Endothelial cell of umbilical vein (primary cell): ENCODE results near the gene FBL. TPM values are rescaled to one million over a fixed set of nuclear protein-coding genes. Genes with fewer than 3 reads are reported as not detected.

Experiments used
- BruUV-seq: library from RNA; stranded (reverse); fragments of 400-500 nt; replicated peaks from 2 replicates; lab custom pipeline; 2021; lab: Mats Ljungman, UMichigan
- CTCF ChIA-PET: fragments of 300-600, 350-600 bp; sonication (Branson Sonifier 250); formaldehyde crosslinking; loops from one replicate; lab custom pipeline; 2021; ENCODE audit warnings: antibody characterized with exemption, inconsistent platforms; lab: Charles Lee
- POLR2A ChIA-PET: fragments of 300-600, 350-600 bp; sonication (Branson Sonifier 250); formaldehyde crosslinking; loops from one replicate; lab custom pipeline; 2021; ENCODE audit warnings: antibody characterized with exemption, inconsistent platforms; lab: Charles Lee
- DNase-seq: peaks from one replicate; pipeline ENCODE4 v3.0.0-alpha.2; 2011; ENCODE audit warnings: low read depth, low spot score
- FAIRE-seq: peaks from 2 replicates; lab custom pipeline; 2011; peaks lifted over from hg19 to GRCh38; lab: Jason Lieb, UNC
- H2AFZ ChIP-seq: 2 replicates; pipeline ENCODE4 v1.6.0; 2012; ENCODE audit warnings: low read depth, low read length, control low read depth, inconsistent platforms
- H3K27ac ChIP-seq: 2 replicates; pipeline ENCODE4 v1.5.1; 2011; ENCODE audit warnings: low read depth, mild to moderate bottlenecking, control low read depth, low read length, moderate library complexity; ENCODE audit not compliant: insufficient read depth
- H3K27me3 ChIP-seq, 2 experiments: 2 replicates each; pipeline versions ENCODE4 v1.6.0 to v1.6.1; 2011; ENCODE audit warnings: low read length in 2 of 2, mixed read lengths in 1 of 2; ENCODE audit not compliant: control insufficient read depth in 2 of 2, insufficient read depth in 2 of 2
- H3K36me3 ChIP-seq, 2 experiments: 2 replicates in 1 of 2; 3 replicates in 1 of 2; pipeline ENCODE4 v1.5.1; 2011; ENCODE audit warnings: low read length in 2 of 2, mild to moderate bottlenecking in 1 of 2, moderate library complexity in 1 of 2; ENCODE audit not compliant: control insufficient read depth in 2 of 2, insufficient read depth in 2 of 2; ENCODE audit errors: extremely low read depth in 1 of 2
- H3K4me1 ChIP-seq: 3 replicates; pipeline ENCODE4 v1.5.1; 2011; ENCODE audit warnings: mild to moderate bottlenecking, low read length; ENCODE audit not compliant: control insufficient read depth, insufficient read depth; ENCODE audit errors: extremely low read depth
- H3K4me2 ChIP-seq: 2 replicates; pipeline ENCODE4 v1.6.1; 2011; ENCODE audit warnings: low read length, control low read depth, mixed read lengths; ENCODE audit not compliant: insufficient read depth
- H3K4me3 ChIP-seq, 3 experiments: fragments of 200-600 bp in 1 of 3; sonication (generic), shearing (Covaris generic) in 1 of 3; replicated peaks in 1 of 3; 2 replicates each; pipeline ENCODE4 v1.5.1; 2011 to 2016; ENCODE audit warnings: control low read depth in 3 of 3, low read length in 3 of 3, mild to moderate bottlenecking in 2 of 3, inconsistent platforms in 1 of 3, low read depth in 1 of 3, moderate library complexity in 1 of 3; ENCODE audit not compliant: insufficient read depth in 1 of 3
- H3K79me2 ChIP-seq: 2 replicates; pipeline ENCODE4 v1.6.0; 2012; ENCODE audit warnings: low read length, inconsistent platforms; ENCODE audit not compliant: control insufficient read depth, insufficient read depth
- H3K9ac ChIP-seq: replicated peaks from 2 replicates; pipeline ENCODE3; 2011; ENCODE audit warnings: low read length, control low read depth; ENCODE audit not compliant: insufficient read depth; ENCODE audit errors: extremely low read depth
- H3K9me1 ChIP-seq: replicated peaks from 3 replicates; pipeline ENCODE4 v1.6.0; 2011; ENCODE audit warnings: mild to moderate bottlenecking, low read length; ENCODE audit not compliant: control insufficient read depth, insufficient read depth; ENCODE audit errors: extremely low read depth
- H3K9me3 ChIP-seq: replicated peaks from 2 replicates; pipeline ENCODE4 v1.5.1; 2012; ENCODE audit warnings: low read length, inconsistent platforms; ENCODE audit not compliant: control insufficient read depth, insufficient read depth
- H4K20me1 ChIP-seq: replicated peaks from 2 replicates; pipeline ENCODE3; 2011; ENCODE audit warnings: mild to moderate bottlenecking, low read length; ENCODE audit not compliant: control insufficient read depth, insufficient read depth; ENCODE audit errors: extremely low read depth
- EZH2 ChIP-seq: IDR thresholded peaks from 2 replicates; pipeline ENCODE4 v1.6.1; 2012; ENCODE audit warnings: borderline replicate concordance, low read depth, mild to moderate bottlenecking, moderate library complexity, low read length, inconsistent platforms; ENCODE audit not compliant: severe bottlenecking
- FOS ChIP-seq: IDR thresholded peaks from 2 replicates; pipeline ENCODE4 v1.6.1; 2011; ENCODE audit warnings: mild to moderate bottlenecking, low read length, moderate library complexity, borderline replicate concordance; ENCODE audit not compliant: insufficient read depth
- GATA2 ChIP-seq: IDR thresholded peaks from 2 replicates; pipeline ENCODE4 v1.7.0; 2011; ENCODE audit warnings: low read depth, mild to moderate bottlenecking, moderate library complexity, mixed read lengths, low read length; ENCODE audit not compliant: insufficient read length, insufficient read depth
- JUN ChIP-seq: IDR thresholded peaks from 2 replicates; pipeline ENCODE4 v1.6.1; 2011; ENCODE audit warnings: borderline replicate concordance, low read depth; ENCODE audit not compliant: insufficient read length, insufficient read depth
- MYC ChIP-seq: IDR thresholded peaks from one replicate; pipeline ENCODE4 v1.6.1; 2011; ENCODE audit warnings: mild to moderate bottlenecking, low read depth, low read length
- POLR2A ChIP-seq: IDR thresholded peaks from 2 replicates; pipeline ENCODE4 v1.6.1; 2012; ENCODE audit warnings: low read depth, mild to moderate bottlenecking, control low read depth, low read length
- POLR2AphosphoS5 ChIP-seq: IDR thresholded peaks from 2 replicates; pipeline ENCODE4 v1.6.1; 2012; ENCODE audit warnings: low read depth, mild to moderate bottlenecking, control low read depth, low read length, moderate library complexity; ENCODE audit not compliant: insufficient read depth
- dilution Hi-C: fragments of 300-500 bp; cut with MboI; formaldehyde crosslinking; loops from one replicate; pipeline ENCODE4 v1.15.0; 2019; ENCODE audit warnings: low sequenced_read_pairs; ENCODE audit not compliant: extremely low pct_ligation_motif_present
- intact Hi-C: fragments of 100-400 bp; cut with micrococcal nuclease; formaldehyde crosslinking; loops from one replicate; pipeline ENCODE4 v1.10.0; 2022
- polyA plus RNA-seq, 4 experiments: library from polyadenylated mRNA; depleted of rRNA in 3 of 4; stranded (reverse) in 3 of 4; unstranded in 1 of 4; fragments of >200 nt; gene quantifications; 2 replicates each; pipeline versions ENCODE4 v1.2.1 to v1.2.3, GENCODE V29; 2011 to 2012; ENCODE audit warnings: missing spikeins in 1 of 4
- total RNA-seq: library from RNA; stranded (reverse); gene quantifications from 2 replicates; pipeline ENCODE4 v1.2.3, GENCODE V29; 2021
- TF ChIP-seq, protein P1 (sequence below): IDR thresholded peaks from 2 replicates; pipeline ENCODE4 v1.6.1; 2011; ENCODE audit not compliant: insufficient read depth, insufficient read length
- TF ChIP-seq, protein P2 (sequence below), 2 donors: IDR thresholded peaks; 1 replicate in 1 of 2; 2 replicates in 1 of 2; pipeline ENCODE4 v1.5.1; 2011; ENCODE audit warnings: low read length in 2 of 2, mild to moderate bottlenecking in 2 of 2, moderate library complexity in 2 of 2, control low read depth in 1 of 2, inconsistent platforms in 1 of 2, low read depth in 1 of 2; ENCODE audit not compliant: insufficient read depth in 1 of 2; ENCODE audit errors: extremely low read depth in 1 of 2

The FBL gene
- total and polyA plus RNA-seq, 2 donors (not counting 3 experiments of a cell fraction or from before 2014, with no cell fraction given), result 271 to 473 TPM

DNA sequence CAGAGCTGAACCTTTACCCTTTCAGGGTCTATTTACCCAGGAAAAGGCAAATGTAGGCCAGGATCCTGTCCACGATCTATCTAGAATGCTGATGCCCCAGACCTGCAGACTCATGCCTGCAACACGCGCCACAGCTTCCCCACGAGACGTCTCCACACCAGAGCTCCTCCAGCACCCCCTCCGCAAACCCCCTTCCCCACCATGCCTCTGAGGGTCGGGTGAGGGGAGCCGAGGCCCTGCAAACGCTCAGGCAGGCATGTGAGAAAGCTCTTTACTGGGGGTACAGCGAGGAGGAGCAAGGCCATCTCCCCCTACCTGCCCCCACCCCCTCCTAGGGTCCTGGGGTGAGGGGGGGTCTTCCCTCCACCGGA is 21.1 kb downstream of the FBL start:
- TF ChIP-seq POLR2A, result no peak
- TF ChIP-seq, protein P1, sequence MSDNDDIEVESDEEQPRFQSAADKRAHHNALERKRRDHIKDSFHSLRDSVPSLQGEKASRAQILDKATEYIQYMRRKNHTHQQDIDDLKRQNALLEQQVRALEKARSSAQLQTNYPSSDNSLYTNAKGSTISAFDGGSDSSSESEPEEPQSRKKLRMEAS, result no peak
- FAIRE-seq (no peak), DNase-seq (no peak)
- ChIA-PET CTCF (interaction anchor here (1.0 kb wide), 1 partner anchor 9 kb away, joined by 3 read pairs; the partner anchor contains the start of gene DYRK1B), POLR2A (interaction anchor here (1.4 kb wide), 1 partner anchor 9 kb away, joined by 6 read pairs; the partner anchor contains the start of gene DYRK1B)
- peaks cover 11% of the 10 kb centered on the region for H3K4me1 ChIP-seq
- no peaks in the 10 kb centered on the region for H3K9me3 ChIP-seq
- dilution Hi-C loops, result no loop called here
- no peak overlapping the region for H3K9ac ChIP-seq
- H3K27me3 ChIP-seq, result no peaks in the 10 kb centered on the region
- intact Hi-C loops, result no loop called here
- H2AFZ ChIP-seq, result peak overlapping the region; percentile 54
- peaks cover 4 to 27% of the 10 kb centered on the region in 2 experiments for H3K36me3 ChIP-seq
- peak overlapping the region; percentile 23 for H3K4me2 ChIP-seq
- H3K4me3 ChIP-seq, result no peak overlapping the region
- no TSS peak for BruUV-seq
- H3K9me1 ChIP-seq, result no peaks in the 10 kb centered on the region
- H3K27ac ChIP-seq, result no peak overlapping the region
- no peaks in the 10 kb centered on the region for H3K79me2 ChIP-seq
- H4K20me1 ChIP-seq, result no peaks in the 10 kb centered on the region

DNA sequence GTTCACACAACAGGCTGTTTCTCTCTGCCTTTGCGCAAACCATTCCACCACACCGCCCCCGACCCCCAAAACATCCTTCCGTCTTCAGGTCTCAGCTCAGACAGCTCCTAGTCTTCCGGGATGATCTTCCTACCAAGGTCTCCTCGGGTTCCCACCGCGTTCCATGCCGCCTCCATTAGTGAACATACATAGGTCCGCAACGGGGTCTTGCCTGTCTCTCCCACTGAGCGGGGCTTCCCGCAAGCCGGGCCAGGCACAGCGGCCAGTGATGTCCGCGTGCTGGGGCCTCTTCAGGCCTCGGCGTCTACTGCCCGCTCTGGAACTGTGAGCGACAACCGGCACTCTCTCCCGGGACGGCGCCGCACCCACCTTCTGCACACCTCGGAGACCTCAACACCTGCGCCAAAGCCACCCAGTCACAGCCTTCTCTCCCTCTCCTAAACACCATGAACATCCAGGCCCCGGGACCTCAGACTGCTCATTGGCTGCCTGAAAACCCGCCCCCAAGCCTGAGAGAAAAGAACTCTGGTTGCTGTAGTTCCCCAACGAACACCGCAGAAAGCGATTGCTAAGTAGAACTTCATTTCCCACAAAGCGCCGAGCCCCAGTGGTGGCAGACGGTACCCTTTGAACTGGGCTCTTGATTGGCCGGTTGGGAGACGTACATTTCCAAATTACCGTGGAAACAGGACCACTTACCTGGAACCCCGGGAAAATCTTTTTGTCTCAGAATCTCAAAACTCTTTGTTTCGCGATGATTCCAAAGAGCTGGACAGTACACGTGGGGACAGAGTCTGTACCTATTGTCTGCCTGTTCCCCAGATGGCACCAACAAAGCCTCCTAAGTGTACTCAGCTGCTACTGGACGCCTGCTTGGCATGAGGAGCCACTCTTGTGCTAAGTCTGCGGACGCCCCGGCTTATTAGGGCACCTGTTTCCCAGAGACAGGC is 21.8 kb downstream of the FBL start:
- Histone ChIP-seq H3K9me3 (no peaks in the 10 kb centered on the region), H3K4me1 (peaks cover 11% of the 10 kb centered on the region), H3K27me3 (no peaks in the 10 kb centered on the region), H4K20me1 (no peaks in the 10 kb centered on the region), H3K36me3 (peaks cover 3 to 21% of the 10 kb centered on the region in 2 experiments), H3K79me2 (no peaks in the 10 kb centered on the region), H3K27ac (no peak overlapping the region), H3K4me2 (peak overlapping the region; percentile 85), H3K9me1 (no peaks in the 10 kb centered on the region), H3K4me3 (peak overlapping the region; percentile 27 to 75 (median 72)), H2AFZ (peak overlapping the region; percentile 77), H3K9ac (peak overlapping the region; percentile 54)
- DNase-seq (peak; percentile 94), FAIRE-seq (peak; percentile 99)
- ChIA-PET POLR2A (interaction anchor here (1.4 kb wide), 1 partner anchor 9 kb away, joined by 6 read pairs; the partner anchor contains the start of gene DYRK1B), CTCF (interaction anchor here (1.0 kb wide), 1 partner anchor 10 kb away, joined by 3 read pairs; the partner anchor contains the start of gene DYRK1B)
- intact Hi-C loops (loop anchor here (1.0 kb wide), 3 partner anchors 9 to 31 kb away; partner anchors contain the start of gene FBL), dilution Hi-C loops (no loop called here)
- BruUV-seq, result no TSS peak
- TF ChIP-seq POLR2AphosphoS5 (peak; percentile 75), POLR2A (peak; percentile 67), EZH2 (no peak), GATA2 (no peak), MYC (no peak), FOS (no peak), JUN (no peak)
- TF ChIP-seq, protein P2, sequence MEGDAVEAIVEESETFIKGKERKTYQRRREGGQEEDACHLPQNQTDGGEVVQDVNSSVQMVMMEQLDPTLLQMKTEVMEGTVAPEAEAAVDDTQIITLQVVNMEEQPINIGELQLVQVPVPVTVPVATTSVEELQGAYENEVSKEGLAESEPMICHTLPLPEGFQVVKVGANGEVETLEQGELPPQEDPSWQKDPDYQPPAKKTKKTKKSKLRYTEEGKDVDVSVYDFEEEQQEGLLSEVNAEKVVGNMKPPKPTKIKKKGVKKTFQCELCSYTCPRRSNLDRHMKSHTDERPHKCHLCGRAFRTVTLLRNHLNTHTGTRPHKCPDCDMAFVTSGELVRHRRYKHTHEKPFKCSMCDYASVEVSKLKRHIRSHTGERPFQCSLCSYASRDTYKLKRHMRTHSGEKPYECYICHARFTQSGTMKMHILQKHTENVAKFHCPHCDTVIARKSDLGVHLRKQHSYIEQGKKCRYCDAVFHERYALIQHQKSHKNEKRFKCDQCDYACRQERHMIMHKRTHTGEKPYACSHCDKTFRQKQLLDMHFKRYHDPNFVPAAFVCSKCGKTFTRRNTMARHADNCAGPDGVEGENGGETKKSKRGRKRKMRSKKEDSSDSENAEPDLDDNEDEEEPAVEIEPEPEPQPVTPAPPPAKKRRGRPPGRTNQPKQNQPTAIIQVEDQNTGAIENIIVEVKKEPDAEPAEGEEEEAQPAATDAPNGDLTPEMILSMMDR (IDR thresholded peaks at IDR 0.05; ENCODE audit: extremely low read depth in 1 of 2, insufficient read depth in 1 of 2, low read depth in 1 of 2, low read length in 2 of 2), result no peak
- TF ChIP-seq, protein P1, result no peak
